Activated naive CD4-positive, alpha-beta T cell treated with anti-CD3 and anti-CD28 coated beads, Interleukin-2, amount 50 U/mL, for 24 hours (primary cell): Measurements from ENCODE around the gene TMEM132C.
"Not testable (repeated sequence)": the region's sequence is repeated elsewhere in the genome, so short reads cannot be mapped to it uniquely, and the experiment has no call there.

ENCODE experiments used
- H3K27ac Mint-ChIP-seq: one replicate; pipeline ENCODE4 v1.8.0; 2021; ENCODE audit warnings: mild to moderate bottlenecking, mixed read lengths
- H3K27me3 Mint-ChIP-seq: one replicate; pipeline ENCODE4 v1.8.0; 2021; ENCODE audit warnings: mixed read lengths
- H3K36me3 Mint-ChIP-seq: one replicate; pipeline ENCODE4 v1.8.0; 2021; ENCODE audit warnings: mixed read lengths
- H3K4me1 Mint-ChIP-seq: one replicate; pipeline ENCODE4 v1.8.0; 2021; ENCODE audit warnings: mixed read lengths
- H3K4me3 Mint-ChIP-seq: one replicate; pipeline ENCODE4 v1.8.0; 2021; ENCODE audit warnings: mild to moderate bottlenecking, mixed read lengths
- H3K9me3 Mint-ChIP-seq: one replicate; pipeline ENCODE4 v1.8.0; 2021; ENCODE audit warnings: mixed read lengths

The TMEM132C gene

DNA sequence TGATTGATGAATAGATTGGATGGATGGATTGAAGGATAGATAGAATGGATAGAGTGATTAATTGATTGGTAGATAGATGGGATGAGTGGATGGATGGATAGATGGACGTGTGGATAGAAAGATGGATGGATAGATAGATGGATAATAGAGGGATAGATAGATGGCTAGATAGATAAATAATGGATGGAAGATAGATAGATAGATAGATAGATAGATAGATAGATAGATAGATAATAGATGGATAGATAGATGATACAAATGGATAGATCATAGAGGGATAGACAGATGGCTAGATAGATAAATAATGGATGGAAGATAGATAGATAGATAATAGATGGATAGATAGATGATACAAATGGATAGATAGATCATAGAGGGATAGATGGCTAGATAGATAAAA, 337.2 kb downstream of the TMEM132C start:
- H3K27ac Mint-ChIP-seq, H3K4me1 Mint-ChIP-seq, H3K36me3 Mint-ChIP-seq, H3K27me3 Mint-ChIP-seq, H3K9me3 Mint-ChIP-seq, H3K4me3 Mint-ChIP-seq: not testable (repeated sequence)

DNA sequence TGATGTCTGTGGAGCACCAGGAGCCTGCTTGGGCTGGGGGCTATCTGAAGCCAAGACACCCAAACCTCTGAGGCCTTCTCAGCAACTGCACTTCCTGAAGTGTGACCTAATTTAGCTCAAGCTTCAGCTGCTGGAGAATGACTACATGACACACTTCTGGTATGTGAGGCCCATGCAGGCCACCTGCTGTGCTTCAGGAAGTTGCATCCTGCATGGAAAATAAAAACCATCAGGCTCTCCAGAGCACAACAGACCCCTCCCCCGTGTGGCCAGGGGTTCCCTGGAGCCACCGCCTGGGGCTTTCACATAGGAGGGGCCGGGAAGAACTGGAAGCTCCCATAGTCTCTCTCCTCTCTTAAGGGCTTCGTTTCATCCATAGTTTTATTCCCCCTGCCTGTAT, 339.1 kb downstream of the TMEM132C start:
- Mint-ChIP-seq H3K4me3 (no peak overlapping the region), H3K27ac (no peak overlapping the region), H3K27me3 (no peaks in the 10 kb centered on the region), H3K9me3 (no peaks in the 10 kb centered on the region), H3K36me3 (no peaks in the 10 kb centered on the region), H3K4me1 (no peaks in the 10 kb centered on the region)

DNA sequence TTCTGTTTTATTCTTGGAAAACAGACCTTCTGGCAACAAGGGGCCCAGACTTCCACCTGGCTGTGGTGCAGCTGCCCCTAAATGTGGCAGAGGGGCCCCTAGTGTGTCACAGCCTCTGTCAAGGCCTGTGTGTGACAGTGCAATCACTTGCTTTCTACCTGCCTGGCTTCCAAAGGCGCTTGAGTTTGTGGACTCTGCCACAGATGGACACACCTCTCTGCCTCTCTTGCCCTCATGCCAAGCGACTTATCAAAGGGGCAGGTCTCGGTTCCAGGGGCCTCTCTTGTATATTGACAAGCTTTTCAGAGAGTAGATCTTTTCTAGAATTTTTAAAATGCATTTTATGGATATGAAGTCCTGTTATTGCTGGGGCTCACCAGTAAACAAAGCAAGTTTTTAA, 339.6 kb downstream of the TMEM132C start:
- H3K36me3 Mint-ChIP-seq, result no peaks in the 10 kb centered on the region
- no peak overlapping the region for H3K27ac Mint-ChIP-seq
- H3K9me3 Mint-ChIP-seq, result no peaks in the 10 kb centered on the region
- H3K27me3 Mint-ChIP-seq, result no peaks in the 10 kb centered on the region
- no peaks in the 10 kb centered on the region for H3K4me1 Mint-ChIP-seq
- H3K4me3 Mint-ChIP-seq, result no peak overlapping the region

DNA sequence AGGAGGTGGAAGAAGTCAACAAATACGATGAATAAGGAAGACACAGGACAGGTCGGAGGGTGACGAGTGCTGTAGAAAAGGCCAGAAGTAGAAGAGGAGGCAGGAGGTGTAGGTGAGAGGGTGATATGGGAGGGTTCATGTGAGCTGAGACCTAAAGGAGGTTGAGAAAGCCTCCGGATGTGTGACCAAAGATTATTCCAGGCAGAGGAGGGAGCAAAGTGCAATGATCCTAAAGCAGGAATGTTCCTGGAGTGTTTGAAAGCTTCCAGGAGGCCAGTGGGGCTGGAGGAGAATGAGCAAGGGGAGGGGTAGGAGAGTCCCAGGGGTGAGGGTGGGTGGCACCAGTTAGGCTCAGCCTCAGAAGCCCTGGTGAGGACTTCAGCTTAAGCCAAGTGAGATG, 340.0 kb downstream of the TMEM132C start:
- Mint-ChIP-seq H3K9me3 (no peaks in the 10 kb centered on the region), H3K27me3 (no peaks in the 10 kb centered on the region), H3K4me1 (no peaks in the 10 kb centered on the region), H3K27ac (no peak overlapping the region), H3K36me3 (no peaks in the 10 kb centered on the region), H3K4me3 (no peak overlapping the region)

DNA sequence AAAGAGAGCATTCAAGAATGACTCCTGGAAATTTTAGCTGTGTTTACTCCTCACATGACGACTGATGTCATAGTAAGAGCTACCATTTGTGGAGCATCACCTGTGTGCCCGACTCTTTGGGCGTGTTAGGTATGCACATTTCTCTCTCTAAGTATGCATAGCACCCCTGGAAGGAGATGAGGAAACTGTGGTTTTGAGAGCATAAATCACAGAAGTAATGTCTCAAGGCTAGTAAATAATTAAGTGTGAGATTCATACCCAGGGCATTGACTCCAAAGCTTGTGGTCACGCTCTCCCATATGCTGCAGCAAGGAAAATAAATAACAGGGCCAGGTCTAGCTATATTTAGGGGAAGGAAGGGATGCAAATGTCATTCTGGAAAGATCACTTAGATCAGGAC, 340.7 kb downstream of the TMEM132C start:
- no peak overlapping the region for H3K27ac Mint-ChIP-seq
- H3K4me3 Mint-ChIP-seq, result no peak overlapping the region
- no peaks in the 10 kb centered on the region for H3K27me3 Mint-ChIP-seq
- no peaks in the 10 kb centered on the region for H3K4me1 Mint-ChIP-seq
- no peaks in the 10 kb centered on the region for H3K36me3 Mint-ChIP-seq
- H3K9me3 Mint-ChIP-seq, result no peaks in the 10 kb centered on the region

DNA sequence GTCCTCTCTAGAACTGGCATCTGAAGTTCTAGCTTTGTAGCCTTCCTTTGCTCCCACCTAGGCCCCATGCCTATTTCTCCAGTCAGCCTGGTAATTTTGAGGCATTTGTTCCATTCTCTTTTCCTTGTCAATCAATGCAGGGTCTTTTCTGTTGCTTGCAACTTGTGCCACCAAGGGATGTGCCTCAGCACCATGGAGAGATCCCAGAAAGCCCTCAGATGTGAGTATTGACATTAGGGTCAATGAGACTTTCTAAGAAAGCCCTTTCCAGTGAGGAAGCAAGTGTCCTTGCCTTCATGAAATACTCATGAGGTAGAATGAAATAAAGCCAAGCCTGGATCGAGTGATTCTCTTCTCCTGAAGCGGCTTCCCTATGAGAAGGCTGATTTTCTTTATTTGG, 342.9 kb downstream of the TMEM132C start:
- H3K27ac Mint-ChIP-seq, result no peak overlapping the region
- H3K36me3 Mint-ChIP-seq, result no peaks in the 10 kb centered on the region
- H3K9me3 Mint-ChIP-seq, result no peaks in the 10 kb centered on the region
- no peaks in the 10 kb centered on the region for H3K4me1 Mint-ChIP-seq
- no peak overlapping the region for H3K4me3 Mint-ChIP-seq
- H3K27me3 Mint-ChIP-seq, result no peaks in the 10 kb centered on the region

DNA sequence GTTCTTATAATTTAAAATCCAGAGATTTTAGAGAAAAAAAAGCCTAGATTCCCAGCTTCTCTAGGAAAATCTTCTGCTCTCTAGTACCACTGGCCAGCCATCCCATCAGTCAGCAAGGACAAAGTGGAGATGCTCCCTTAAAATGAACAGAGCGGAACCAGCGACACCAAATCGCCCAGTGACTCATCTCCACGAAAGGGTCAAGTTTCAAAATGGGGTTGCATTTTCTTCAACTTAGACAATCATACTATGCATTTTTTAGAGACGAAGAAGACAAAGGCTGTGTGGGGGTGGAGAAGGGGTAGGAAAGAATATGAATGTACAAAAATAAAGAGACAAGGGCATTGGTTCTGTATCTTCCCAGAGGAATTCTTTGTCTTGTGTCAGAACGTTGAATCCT, 344.8 kb downstream of the TMEM132C start:
- no peaks in the 10 kb centered on the region for H3K36me3 Mint-ChIP-seq
- no peak overlapping the region for H3K4me3 Mint-ChIP-seq

DNA sequence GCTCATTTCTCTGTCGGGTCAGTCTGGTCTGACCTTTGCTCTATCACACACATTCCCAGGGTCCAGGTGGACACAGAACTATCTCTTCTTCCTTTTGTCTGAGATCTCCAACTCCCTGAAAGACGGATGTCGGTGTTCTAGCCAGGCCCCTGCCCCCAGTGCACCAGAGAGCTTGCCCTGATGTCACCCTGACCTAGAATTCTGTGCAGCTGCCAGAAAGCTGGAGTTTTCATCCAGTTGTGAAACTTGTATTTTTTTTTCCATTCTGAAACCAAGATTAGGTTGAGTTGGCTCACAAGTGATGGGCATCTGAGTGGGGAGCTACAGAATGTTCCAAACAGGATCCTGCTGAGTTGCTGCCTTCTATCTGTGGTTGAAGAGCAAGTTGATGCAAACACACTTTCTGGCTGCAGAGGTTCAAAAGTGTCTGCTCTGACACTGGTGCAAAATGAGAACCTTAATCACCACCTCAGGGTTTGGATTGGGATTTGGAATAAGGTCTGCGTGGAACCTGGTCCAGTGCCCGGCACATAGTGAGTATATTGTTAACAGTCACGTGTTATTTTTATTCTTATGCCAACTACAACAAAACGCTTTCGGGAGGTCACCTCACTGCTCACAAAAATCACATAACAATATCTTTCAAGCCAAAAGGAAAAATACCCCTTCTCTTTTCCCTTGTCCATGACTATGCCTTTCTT, 345.3 kb downstream of the TMEM132C start:
- no peaks in the 10 kb centered on the region for H3K27me3 Mint-ChIP-seq
- no peaks in the 10 kb centered on the region for H3K4me1 Mint-ChIP-seq
- H3K36me3 Mint-ChIP-seq, result no peaks in the 10 kb centered on the region
- no peaks in the 10 kb centered on the region for H3K9me3 Mint-ChIP-seq
- H3K4me3 Mint-ChIP-seq, result no peak overlapping the region
- H3K27ac Mint-ChIP-seq, result no peak overlapping the region

More for the DNA sequence above, 344.8 kb downstream of the TMEM132C start:
- no peaks in the 10 kb centered on the region for H3K27me3 Mint-ChIP-seq
- H3K9me3 Mint-ChIP-seq, result no peaks in the 10 kb centered on the region
- no peaks in the 10 kb centered on the region for H3K4me1 Mint-ChIP-seq
- no peak overlapping the region for H3K27ac Mint-ChIP-seq

DNA sequence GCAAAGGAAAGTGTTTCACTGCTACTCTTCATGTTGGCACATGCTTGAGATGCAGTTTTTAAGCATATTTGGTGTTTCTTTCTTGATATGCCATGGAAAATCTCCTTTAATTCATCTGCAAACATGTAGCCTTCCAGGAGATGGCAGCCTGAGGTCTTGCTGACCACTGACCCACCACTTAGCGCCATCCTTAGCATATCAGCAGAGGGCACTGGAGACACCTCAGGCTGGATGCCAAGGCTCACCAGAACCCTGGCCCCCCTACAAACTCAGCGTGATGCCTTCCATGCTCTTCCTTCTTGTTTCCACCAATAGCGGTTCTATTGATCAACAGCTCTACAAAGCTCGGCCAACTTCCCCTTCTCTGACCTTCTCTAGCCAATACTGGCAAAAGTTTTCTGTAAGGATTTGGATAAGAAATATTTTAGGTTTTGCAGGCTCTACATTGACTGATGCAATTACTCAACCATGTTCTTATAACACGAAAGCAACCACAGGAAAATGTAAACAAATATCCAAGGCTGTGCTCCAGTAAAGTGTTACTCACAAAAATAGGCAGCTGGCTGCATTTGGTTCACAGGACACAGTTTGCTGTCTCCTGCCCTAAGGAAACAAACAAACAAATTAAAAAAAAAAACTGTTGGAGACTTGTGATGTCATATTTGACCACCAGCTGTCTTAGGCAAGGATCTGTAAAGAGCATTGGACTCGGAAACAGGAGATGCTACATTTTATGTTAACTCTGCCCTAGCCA, 347.0 kb downstream of the TMEM132C start:
- Mint-ChIP-seq H3K4me3 (no peak overlapping the region), H3K36me3 (no peaks in the 10 kb centered on the region), H3K27ac (no peak overlapping the region), H3K9me3 (no peaks in the 10 kb centered on the region), H3K4me1 (no peaks in the 10 kb centered on the region), H3K27me3 (no peaks in the 10 kb centered on the region)

DNA sequence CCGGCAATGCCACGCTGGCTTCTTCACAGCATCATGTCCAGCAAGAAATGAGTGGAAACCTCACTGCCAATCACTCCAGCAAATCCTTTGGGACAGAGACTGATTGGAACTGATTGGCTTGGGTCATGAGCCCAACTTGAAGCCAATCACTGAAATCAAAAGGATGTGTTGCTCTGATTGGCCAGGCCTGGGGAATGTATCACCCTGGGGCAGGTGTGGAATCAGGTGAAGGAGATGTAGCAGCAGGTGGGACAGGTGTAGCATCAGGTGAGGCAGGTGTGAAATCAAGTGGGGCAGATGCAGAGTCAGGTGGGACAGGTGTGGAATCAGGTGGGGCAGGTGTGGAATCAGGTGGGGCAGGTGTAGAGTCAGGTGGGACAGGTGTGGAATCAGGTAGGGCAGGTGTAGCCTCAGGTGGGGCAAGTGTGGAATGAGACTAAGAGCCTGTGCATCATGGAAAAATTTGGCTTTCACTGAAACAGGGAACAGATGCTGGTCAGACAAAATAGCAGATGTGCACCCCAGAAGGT, 350.4 kb downstream of the TMEM132C start:
- Mint-ChIP-seq H3K27ac (no peak overlapping the region), H3K9me3 (no peaks in the 10 kb centered on the region), H3K27me3 (no peaks in the 10 kb centered on the region), H3K4me3 (no peak overlapping the region), H3K4me1 (no peaks in the 10 kb centered on the region), H3K36me3 (no peaks in the 10 kb centered on the region)

DNA sequence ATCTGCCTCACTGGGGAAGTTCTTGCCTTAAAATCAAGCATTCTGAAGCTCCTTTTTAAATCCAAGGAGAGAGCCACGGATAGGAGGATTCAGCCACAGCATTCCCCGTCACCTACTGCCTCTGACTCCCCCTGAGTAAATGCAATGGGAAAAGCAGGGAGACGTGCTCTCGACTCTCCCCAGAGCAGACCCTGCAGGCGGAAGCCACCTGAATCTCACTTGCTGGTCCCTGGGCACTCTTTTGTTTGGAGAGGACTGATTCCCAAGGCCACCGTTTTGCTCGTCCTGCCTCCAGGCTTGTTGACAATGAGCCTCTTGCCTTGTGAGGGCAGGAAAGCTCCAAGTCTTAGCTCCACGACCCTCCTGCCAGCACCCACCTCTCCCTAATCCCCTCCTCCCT, 352.3 kb downstream of the TMEM132C start:
- Mint-ChIP-seq H3K4me3 (no peak overlapping the region), H3K27ac (no peak overlapping the region), H3K27me3 (no peaks in the 10 kb centered on the region)

DNA sequence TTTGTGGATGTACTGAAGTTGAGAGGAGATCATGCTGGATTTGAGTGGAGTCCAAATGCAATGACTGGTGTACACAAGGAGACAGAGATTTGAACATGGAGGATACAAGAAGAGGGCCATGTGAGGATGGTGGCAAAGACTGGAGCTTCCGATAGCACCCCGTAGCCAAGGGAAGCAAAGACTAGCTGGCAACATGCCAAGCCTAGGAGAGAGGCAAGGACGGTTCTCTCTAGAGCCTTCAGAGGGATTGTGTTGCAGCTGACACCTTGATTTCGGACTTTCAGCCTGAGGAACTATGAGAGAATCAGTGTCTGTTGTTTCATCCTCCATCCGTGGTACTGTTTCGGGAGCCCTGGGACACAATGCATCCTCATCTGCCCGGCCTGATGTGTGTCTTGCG, 354.3 kb downstream of the TMEM132C start:
- Mint-ChIP-seq H3K4me1 (no peaks in the 10 kb centered on the region), H3K9me3 (peaks cover 6% of the 10 kb centered on the region), H3K27me3 (no peaks in the 10 kb centered on the region), H3K27ac (no peak overlapping the region), H3K4me3 (no peak overlapping the region), H3K36me3 (no peaks in the 10 kb centered on the region)

More for the DNA sequence above, 352.3 kb downstream of the TMEM132C start:
- Mint-ChIP-seq H3K4me1 (no peaks in the 10 kb centered on the region), H3K36me3 (no peaks in the 10 kb centered on the region), H3K9me3 (peaks cover 6% of the 10 kb centered on the region)

DNA sequence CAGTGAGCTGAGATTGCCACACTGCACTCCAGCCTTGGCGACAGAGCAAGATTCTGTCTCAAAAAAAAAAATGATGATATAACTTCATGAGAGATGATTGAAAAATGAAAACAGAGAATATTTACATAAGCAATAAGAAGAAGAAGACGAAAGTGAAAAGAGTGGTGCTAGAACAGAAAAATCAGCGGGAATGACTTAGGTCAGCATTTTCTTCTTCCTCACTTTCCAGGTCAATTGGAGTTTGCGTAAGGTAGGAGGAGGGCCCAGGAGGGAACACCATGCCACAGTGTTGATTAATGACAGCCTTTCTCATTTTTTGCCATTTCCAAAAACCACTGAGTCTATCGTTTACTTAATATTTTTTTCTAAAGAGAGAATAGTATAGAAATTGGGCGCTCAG, 356.8 kb downstream of the TMEM132C start:
- no peak overlapping the region for H3K4me3 Mint-ChIP-seq
- no peaks in the 10 kb centered on the region for H3K4me1 Mint-ChIP-seq

DNA sequence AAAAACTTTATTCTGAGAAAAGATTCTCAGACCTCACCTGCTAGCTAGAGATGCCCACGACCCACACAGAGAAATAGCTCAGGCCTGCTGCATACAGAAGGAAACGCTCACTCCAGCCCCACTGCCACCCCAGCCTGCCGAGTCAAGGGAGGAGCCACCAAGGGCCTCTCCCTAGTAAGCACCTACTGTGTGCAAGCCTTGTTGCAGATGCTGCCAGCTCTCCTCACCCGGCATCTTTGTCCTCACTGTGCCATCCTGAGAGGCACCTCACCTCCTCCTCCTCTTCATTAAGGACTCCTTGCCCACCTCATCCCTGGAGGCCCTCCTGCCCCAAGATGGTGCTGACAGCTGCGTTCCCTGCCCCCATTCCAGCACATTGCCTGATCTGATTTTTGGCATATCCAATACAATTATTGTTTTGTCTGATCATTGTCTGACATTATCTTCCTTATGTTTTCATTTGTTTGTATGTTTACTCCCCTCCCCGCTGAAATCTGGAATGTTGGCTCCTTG, 359.9 kb downstream of the TMEM132C start:
- Mint-ChIP-seq H3K27me3 (peaks cover 3% of the 10 kb centered on the region), H3K36me3 (no peaks in the 10 kb centered on the region), H3K9me3 (peaks cover 6% of the 10 kb centered on the region), H3K27ac (no peak overlapping the region), H3K4me3 (no peak overlapping the region), H3K4me1 (no peaks in the 10 kb centered on the region)

More for the DNA sequence above, 356.8 kb downstream of the TMEM132C start:
- Mint-ChIP-seq H3K9me3 (peaks cover 6% of the 10 kb centered on the region), H3K36me3 (no peaks in the 10 kb centered on the region), H3K27me3 (no peaks in the 10 kb centered on the region), H3K27ac (no peak overlapping the region)

DNA sequence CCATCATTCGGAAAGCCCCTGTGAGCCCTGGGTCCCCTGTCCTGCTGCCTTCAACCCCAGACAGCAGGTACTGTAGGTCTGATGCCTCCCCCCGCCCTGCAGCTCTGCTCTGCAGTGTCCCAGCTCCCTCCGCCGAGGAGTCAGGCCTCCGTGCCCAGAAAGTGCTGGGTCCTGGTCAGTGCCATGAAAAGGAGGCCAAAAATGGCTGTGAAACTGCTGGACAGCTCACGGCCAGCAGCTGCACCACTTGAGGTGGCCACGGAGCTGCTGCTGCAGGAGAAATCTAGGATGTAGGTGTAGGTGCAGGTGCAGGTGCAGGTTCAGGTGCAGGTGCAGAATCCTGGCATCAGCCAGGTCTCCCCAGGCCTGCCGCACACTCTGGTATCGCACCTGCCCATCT, 360.7 kb downstream of the TMEM132C start:
- H3K4me3 Mint-ChIP-seq, result no peak overlapping the region
- H3K4me1 Mint-ChIP-seq, result no peaks in the 10 kb centered on the region

DNA sequence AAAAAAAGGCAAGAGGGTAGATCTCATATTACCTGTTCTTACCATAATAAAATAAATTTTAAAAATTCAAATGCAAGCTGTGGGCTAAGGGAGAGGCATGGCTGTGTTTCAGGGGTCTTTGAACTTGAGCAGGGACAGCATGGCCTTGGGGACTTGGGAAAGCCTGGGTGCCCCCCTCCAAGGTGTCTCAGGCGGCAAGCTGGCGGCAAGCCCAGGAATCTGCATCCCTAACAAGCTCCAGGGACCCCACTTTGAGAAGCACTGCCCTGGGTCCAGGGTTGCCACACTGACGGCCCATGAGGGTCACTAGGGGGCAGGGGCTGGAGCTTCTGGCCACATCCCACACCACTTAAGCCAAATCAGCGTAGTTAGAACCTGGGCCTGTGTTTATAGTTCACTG, 363.0 kb downstream of the TMEM132C start:
- Mint-ChIP-seq H3K4me3 (no peak overlapping the region), H3K27ac (no peak overlapping the region), H3K36me3 (no peaks in the 10 kb centered on the region), H3K9me3 (no peaks in the 10 kb centered on the region), H3K4me1 (no peaks in the 10 kb centered on the region), H3K27me3 (peaks cover 3% of the 10 kb centered on the region)

More for the DNA sequence above, 360.7 kb downstream of the TMEM132C start:
- peaks cover 3% of the 10 kb centered on the region for H3K9me3 Mint-ChIP-seq
- H3K27ac Mint-ChIP-seq, result no peak overlapping the region
- no peaks in the 10 kb centered on the region for H3K36me3 Mint-ChIP-seq
- peaks cover 3% of the 10 kb centered on the region for H3K27me3 Mint-ChIP-seq
